MM.1S (cell line): Measurements from ENCODE around the gene C11orf54.

ENCODE experiments used
- DNase-seq: peaks from one replicate; pipeline ENCODE4 v3.0.0-alpha.2; 2015
- H2AFZ ChIP-seq: fragments of 300-600 bp; sonication (generic); 2 replicates; pipeline ENCODE4 v1.6.0; 2016; ENCODE audit warnings: antibody characterized with exemption, low read length
- H3F3A ChIP-seq: fragments of 300-600 bp; sonication (generic); 2 replicates; pipeline ENCODE4 v1.6.1; 2016; ENCODE audit warnings: mild to moderate bottlenecking, antibody characterized with exemption, low read length, moderate library complexity, mixed read lengths; ENCODE audit not compliant: insufficient read depth
- H3K27ac ChIP-seq: fragments of 300-600 bp; sonication (generic); 2 replicates; pipeline ENCODE4 v1.5.1; 2016; ENCODE audit warnings: mild to moderate bottlenecking, low read length
- H3K27me3 ChIP-seq: fragments of 300-600 bp; sonication (generic); replicated peaks from 2 replicates; pipeline ENCODE4 v1.6.0; 2016; ENCODE audit warnings: low read length; ENCODE audit not compliant: insufficient read depth
- H3K36me3 ChIP-seq: fragments of 300-600 bp; sonication (generic); replicated peaks from 2 replicates; pipeline ENCODE4 v1.6.1; 2016; ENCODE audit warnings: mild to moderate bottlenecking, low read length, mixed read lengths; ENCODE audit not compliant: insufficient read depth
- H3K4me1 ChIP-seq: fragments of 300-600 bp; sonication (generic); 2 replicates; pipeline ENCODE4 v1.6.1; 2016; ENCODE audit warnings: low read length, mixed read lengths
- H3K4me2 ChIP-seq: fragments of 300-600 bp; sonication (generic); 2 replicates; pipeline ENCODE4 v1.6.0; 2016; ENCODE audit warnings: low read depth, low read length
- H3K4me3 ChIP-seq: fragments of 300-600 bp; sonication (generic); 2 replicates; pipeline ENCODE4 v1.5.1; 2016; ENCODE audit warnings: low read length, mixed read lengths
- H3K79me2 ChIP-seq: fragments of 300-600 bp; sonication (generic); 2 replicates; pipeline ENCODE4 v1.6.1; 2016; ENCODE audit warnings: mixed run types, low read length, mixed read lengths
- H3K9ac ChIP-seq: fragments of 300-600 bp; sonication (generic); 2 replicates; pipeline ENCODE4 v1.6.1; 2016; ENCODE audit warnings: low read length, mixed read lengths
- H3K9me2 ChIP-seq: fragments of 300-600 bp; sonication (generic); replicated peaks from 2 replicates; pipeline ENCODE4 v1.6.1; 2016; ENCODE audit warnings: mild to moderate bottlenecking, low read length, mixed read lengths; ENCODE audit not compliant: insufficient read depth
- H3K9me3 ChIP-seq: fragments of 300-600 bp; sonication (generic); replicated peaks from 2 replicates; pipeline ENCODE4 v1.6.1; 2016; ENCODE audit warnings: mild to moderate bottlenecking, low read length, mixed read lengths; ENCODE audit not compliant: insufficient read depth
- H4K20me1 ChIP-seq: fragments of 300-600 bp; sonication (generic); 2 replicates; pipeline ENCODE4 v1.6.1; 2016; ENCODE audit warnings: mild to moderate bottlenecking, low read length, moderate library complexity, mixed read lengths; ENCODE audit not compliant: insufficient read depth
- CTCF ChIP-seq: fragments of 300-600 bp; sonication (generic); IDR thresholded peaks from 2 replicates; pipeline ENCODE4 v1.5.1; 2016; ENCODE audit warnings: antibody characterized with exemption, low read length, mixed read lengths
- EZH2 ChIP-seq: fragments of 300-600 bp; sonication (generic); optimal IDR thresholded peaks from 2 replicates; pipeline ENCODE3; 2017; ENCODE audit warnings: low read depth, mild to moderate bottlenecking, antibody characterized with exemption, low read length, mixed read lengths
- EZH2phosphoT487 ChIP-seq: fragments of 300-600 bp; sonication (generic); IDR thresholded peaks from 2 replicates; pipeline ENCODE4 v1.6.1; 2018; ENCODE audit warnings: antibody characterized with exemption, low read length

Gene C11orf54

GRCh38 chr11:93804879-93805278, 63.4 kb downstream of the C11orf54 start:
- Histone ChIP-seq H2AFZ (no peak overlapping the region), H4K20me1 (no peaks in the 10 kb centered on the region), H3K9ac (no peak overlapping the region), H3K4me1 (no peaks in the 10 kb centered on the region), H3K4me3 (no peak overlapping the region), H3K9me3 (no peaks in the 10 kb centered on the region), H3K36me3 (peaks cover 12% of the 10 kb centered on the region), H3K27me3 (no peaks in the 10 kb centered on the region), H3F3A (peaks cover 6% of the 10 kb centered on the region; the same call in 1 of the 2 replicates), H3K79me2 (peaks cover 8% of the 10 kb centered on the region), H3K4me2 (no peak overlapping the region), H3K27ac (no peak overlapping the region), H3K9me2 (no peaks in the 10 kb centered on the region)
- TF ChIP-seq EZH2: no peak
- TF ChIP-seq CTCF: no peak
- no peak for DNase-seq

GRCh38 chr11:93807980-93808379, 66.5 kb downstream of the C11orf54 start:
- Histone ChIP-seq H3K4me3 (no peak overlapping the region), H4K20me1 (no peaks in the 10 kb centered on the region), H3K27ac (no peak overlapping the region), H3K9me3 (no peaks in the 10 kb centered on the region), H3K9ac (no peak overlapping the region), H3K79me2 (peaks cover 4% of the 10 kb centered on the region), H2AFZ (no peak overlapping the region), H3K4me1 (no peaks in the 10 kb centered on the region), H3K9me2 (no peaks in the 10 kb centered on the region), H3F3A (peaks cover 6% of the 10 kb centered on the region; the same call in 1 of the 2 replicates), H3K4me2 (no peak overlapping the region), H3K27me3 (no peaks in the 10 kb centered on the region), H3K36me3 (peaks cover 25% of the 10 kb centered on the region)
- DNase-seq: no peak
- TF ChIP-seq EZH2 (no peak), EZH2phosphoT487 (no peak), CTCF (no peak)

GRCh38 chr11:93813974-93814373, 72.5 kb downstream of the C11orf54 start:
- Histone ChIP-seq H2AFZ (no peak overlapping the region), H3K9ac (no peak overlapping the region), H3K27ac (no peak overlapping the region), H3K9me3 (no peaks in the 10 kb centered on the region), H3K79me2 (no peaks in the 10 kb centered on the region), H3K9me2 (no peaks in the 10 kb centered on the region), H3F3A (peaks cover 6% of the 10 kb centered on the region; the same call in 1 of the 2 replicates), H4K20me1 (no peaks in the 10 kb centered on the region), H3K27me3 (no peaks in the 10 kb centered on the region), H3K36me3 (peaks cover 24% of the 10 kb centered on the region), H3K4me2 (no peak overlapping the region), H3K4me1 (no peaks in the 10 kb centered on the region), H3K4me3 (no peak overlapping the region)
- TF ChIP-seq CTCF (no peak), EZH2 (no peak), EZH2phosphoT487 (no peak)
- no peak for DNase-seq
